Transverse colon (tissue), 4 donors: Measurements from ENCODE around the gene SH3RF3. TPM values are rescaled to one million over a fixed set of nuclear protein-coding genes. Genes with fewer than 3 reads are reported as not detected.

Source experiments
- DNase-seq: peaks from one replicate; pipeline ENCODE4 v3.0.0-alpha.2; 2019
- H3K27ac ChIP-seq, 4 donors: fragments of 200-600 bp; sonication (generic); 2 replicates each; pipeline ENCODE4 v1.5.1; 2016 to 2018; ENCODE audit warnings: inconsistent platforms in 4 of 4
- H3K27me3 ChIP-seq: fragments of 200-600 bp; sonication (generic); 2 replicates; pipeline ENCODE4 v1.5.1; 2017; ENCODE audit warnings: inconsistent platforms
- H3K36me3 ChIP-seq, 4 donors: fragments of 200-600 bp; sonication (generic); 2 replicates each; pipeline ENCODE4 v1.5.1; 2017 to 2019; ENCODE audit warnings: inconsistent platforms in 4 of 4
- H3K4me1 ChIP-seq, 4 donors: fragments of 200-600 bp; sonication (generic); 2 replicates each; pipeline ENCODE4 v1.5.1; 2017 to 2020; ENCODE audit warnings: inconsistent platforms in 4 of 4
- H3K4me3 ChIP-seq, 4 donors: fragments of 200-600 bp; sonication (generic); 1 replicate in 1 of 4; 2 replicates in 3 of 4; pipeline versions ENCODE4 v1.5.1 to v1.6.1; 2017 to 2019; ENCODE audit warnings: inconsistent platforms in 4 of 4
- H3K9me3 ChIP-seq, 2 donors: fragments of 200-600 bp; sonication (generic); 2 replicates each; pipeline ENCODE4 v1.5.1; 2017 to 2019; ENCODE audit warnings: inconsistent platforms in 2 of 2
- EP300 ChIP-seq: sonication (generic); formaldehyde crosslinking; IDR thresholded peaks from one replicate; pipeline ENCODE4 v1.6.1; 2017; ENCODE audit warnings: antibody characterized with exemption, low read depth
- POLR2A ChIP-seq: fragments of 450-650 bp; IDR thresholded peaks from one replicate; pipeline ENCODE4 v1.6.1; 2016; ENCODE audit warnings: antibody characterized with exemption, mild to moderate bottlenecking, moderate library complexity
- POLR2AphosphoS5 ChIP-seq, 3 donors: sonication (generic); formaldehyde crosslinking; IDR thresholded peaks; one replicate each; pipeline ENCODE4 v1.6.1; 2016; ENCODE audit warnings: antibody characterized with exemption in 3 of 3
- WGBS, 2 donors: methylation state at CpG; one replicate each; pipeline ENCODE4 v1.1.5; 2018; ENCODE audit warnings: low coverage in 1 of 2; 5-methylcytosine and 5-hydroxymethylcytosine counted together
- in situ Hi-C, 4 donors: fragments of 200-750 bp; cut with MboI; loops; one replicate each; pipeline versions ENCODE4 v1.15.0 to v1.15.1; 2017; ENCODE audit warnings: low sequenced_read_pairs in 3 of 4, low pct_ligation_motif_present in 1 of 4, low pct_unique_long_range_greater_than_20kb in 1 of 4
- intact Hi-C: fragments of 100-400 bp; cut with DNase I; formaldehyde crosslinking; loops from one replicate; pipeline ENCODE4 v1.15.1; 2023; ENCODE audit warnings: low total_unique reads
- total RNA-seq, 4 donors: library from RNA; depleted of rRNA; stranded (reverse); fragments of >200 nt; gene quantifications; one replicate each; pipeline ENCODE4 v1.1.0, GENCODE V29; 2016
- TF ChIP-seq, protein P1 (sequence below), 5 experiments: fragments of 200-600 bp in 3 of 5; fragments of 450-650 bp in 2 of 5; sonication (generic) in 3 of 5; IDR thresholded peaks; 1 replicate in 2 of 5; 2 replicates in 3 of 5; pipeline ENCODE4 v1.5.1; 2016 to 2017; ENCODE audit warnings: antibody characterized with exemption in 5 of 5, inconsistent platforms in 3 of 5, mild to moderate bottlenecking in 2 of 5, moderate library complexity in 1 of 5

SH3RF3 gene
- total RNA-seq, 4 donors from 2014 or later = 1.9 to 8.8 (median 2.9) TPM

DNA sequence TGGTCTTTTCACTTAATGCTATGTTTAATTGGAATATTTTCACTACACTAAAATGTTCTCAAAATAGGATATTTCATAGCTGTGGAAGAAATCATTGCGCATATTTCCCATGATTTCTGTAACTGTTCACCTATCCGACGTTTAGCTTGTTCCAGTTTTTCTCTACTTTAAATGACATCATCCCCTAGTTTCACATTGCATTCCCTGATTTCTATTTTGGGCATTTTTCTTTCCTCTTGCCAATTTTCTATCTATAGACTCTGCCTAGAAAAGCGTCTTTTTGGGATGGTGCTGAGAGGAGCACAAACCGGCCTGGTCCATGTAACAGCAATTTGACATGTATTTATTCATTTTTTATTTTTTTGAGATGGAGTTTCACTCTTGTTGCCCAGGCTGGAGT is 163.4 kb downstream of the SH3RF3 start:
- no peaks in the 10 kb centered on the region for H3K36me3 ChIP-seq
- in situ Hi-C loops (no loop called here), intact Hi-C loops (no loop called here)
- no peaks in the 10 kb centered on the region for H3K27me3 ChIP-seq
- WGBS, 2 donors = 57 to 84% methylated on average over 5 of the region's 5 CpGs
- no peak for DNase-seq
- no peaks in the 10 kb centered on the region for H3K4me1 ChIP-seq
- no peaks in the 10 kb centered on the region for H3K9me3 ChIP-seq
- H3K27ac ChIP-seq = no peak overlapping the region
- no peak overlapping the region for H3K4me3 ChIP-seq
- no peak for TF ChIP-seq POLR2A
- TF ChIP-seq, protein P1, sequence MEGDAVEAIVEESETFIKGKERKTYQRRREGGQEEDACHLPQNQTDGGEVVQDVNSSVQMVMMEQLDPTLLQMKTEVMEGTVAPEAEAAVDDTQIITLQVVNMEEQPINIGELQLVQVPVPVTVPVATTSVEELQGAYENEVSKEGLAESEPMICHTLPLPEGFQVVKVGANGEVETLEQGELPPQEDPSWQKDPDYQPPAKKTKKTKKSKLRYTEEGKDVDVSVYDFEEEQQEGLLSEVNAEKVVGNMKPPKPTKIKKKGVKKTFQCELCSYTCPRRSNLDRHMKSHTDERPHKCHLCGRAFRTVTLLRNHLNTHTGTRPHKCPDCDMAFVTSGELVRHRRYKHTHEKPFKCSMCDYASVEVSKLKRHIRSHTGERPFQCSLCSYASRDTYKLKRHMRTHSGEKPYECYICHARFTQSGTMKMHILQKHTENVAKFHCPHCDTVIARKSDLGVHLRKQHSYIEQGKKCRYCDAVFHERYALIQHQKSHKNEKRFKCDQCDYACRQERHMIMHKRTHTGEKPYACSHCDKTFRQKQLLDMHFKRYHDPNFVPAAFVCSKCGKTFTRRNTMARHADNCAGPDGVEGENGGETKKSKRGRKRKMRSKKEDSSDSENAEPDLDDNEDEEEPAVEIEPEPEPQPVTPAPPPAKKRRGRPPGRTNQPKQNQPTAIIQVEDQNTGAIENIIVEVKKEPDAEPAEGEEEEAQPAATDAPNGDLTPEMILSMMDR (IDR thresholded peaks at IDR 0.05) = no peak
- no peak for TF ChIP-seq POLR2AphosphoS5 (IDR thresholded peaks at IDR 0.05)
- no peak for TF ChIP-seq EP300

- Histone ChIP-seq H3K4me3 (no peak overlapping the region), H3K36me3 (no peaks in the 10 kb centered on the region), H3K4me1 (no peaks in the 10 kb centered on the region), H3K27me3 (no peaks in the 10 kb centered on the region), H3K27ac (no peak overlapping the region), H3K9me3 (no peaks in the 10 kb centered on the region)
- intact Hi-C loops = no loop called here
- in situ Hi-C loops = no loop called here
- TF ChIP-seq POLR2AphosphoS5 (IDR thresholded peaks at IDR 0.05) = no peak
- no peak for TF ChIP-seq EP300
- no peak for TF ChIP-seq POLR2A
- TF ChIP-seq, protein P1 (IDR thresholded peaks at IDR 0.05) = no peak
- 90% methylated on average over 8 of the region's 8 CpGs; no CpG with 5 or more reads in 1 of the 2 donors for WGBS, 2 donors
- DNase-seq = no peak
These were observed 164.7 kb downstream of the SH3RF3 start for GRCh38 chr2:109293663-109294062.

- no peak overlapping the region for H3K27ac ChIP-seq
- no peaks in the 10 kb centered on the region for H3K4me1 ChIP-seq
- DNase-seq = no peak
- H3K4me3 ChIP-seq = no peak overlapping the region
- 60 to 86% methylated on average over 1 to 4 of the region's 4 CpGs for WGBS, 2 donors
- H3K27me3 ChIP-seq = no peaks in the 10 kb centered on the region
- in situ Hi-C loops = no loop called here
- H3K36me3 ChIP-seq = no peaks in the 10 kb centered on the region
- H3K9me3 ChIP-seq = no peaks in the 10 kb centered on the region
- intact Hi-C loops = no loop called here
- TF ChIP-seq POLR2AphosphoS5 (IDR thresholded peaks at IDR 0.05) (no peak), EP300 (no peak), POLR2A (no peak)
- TF ChIP-seq, protein P1 (IDR thresholded peaks at IDR 0.05) = no peak
These were observed 165.5 kb downstream of the SH3RF3 start for GRCh38 chr2:109294523-109294922.

GRCh38 chr2:109295070-109295780 is 166.2 kb downstream of the SH3RF3 start:
- H3K27me3 ChIP-seq = no peaks in the 10 kb centered on the region
- no peak for DNase-seq
- no peaks in the 10 kb centered on the region for H3K9me3 ChIP-seq
- no peaks in the 10 kb centered on the region for H3K36me3 ChIP-seq
- in situ Hi-C loops = no loop called here
- no peak overlapping the region for H3K27ac ChIP-seq
- no peak overlapping the region for H3K4me3 ChIP-seq
- intact Hi-C loops = no loop called here
- no peaks in the 10 kb centered on the region for H3K4me1 ChIP-seq
- 80 to 85% methylated on average over 1 to 11 of the region's 11 CpGs for WGBS, 2 donors
- TF ChIP-seq EP300 (no peak), POLR2A (no peak), POLR2AphosphoS5 (IDR thresholded peaks at IDR 0.05) (no peak)
- TF ChIP-seq, protein P1 (IDR thresholded peaks at IDR 0.05) = no peak
